HUES64 (cell line): Measurements from ENCODE around the gene MAP2K2.
"Not testable (repeated sequence)": the region's sequence is repeated elsewhere in the genome, so short reads cannot be mapped to it uniquely, and the experiment has no call there.

Source experiments
- H3K27ac ChIP-seq: 2 replicates; pipeline ENCODE4 v1.7.0; 2013; ENCODE audit warnings: low read depth, low read length, inconsistent platforms
- H3K27me3 ChIP-seq: 2 replicates; pipeline ENCODE4 v1.6.1; 2013; ENCODE audit warnings: mild to moderate bottlenecking, low read length; ENCODE audit not compliant: insufficient read depth
- H3K36me3 ChIP-seq: 2 replicates; pipeline ENCODE4 v1.6.1; 2013; ENCODE audit warnings: mild to moderate bottlenecking, low read length; ENCODE audit not compliant: insufficient read depth
- H3K4me1 ChIP-seq: 2 replicates; pipeline ENCODE4 v1.6.1; 2013; ENCODE audit warnings: mild to moderate bottlenecking, low read length, moderate library complexity; ENCODE audit not compliant: insufficient read depth
- H3K4me3 ChIP-seq: 2 replicates; pipeline ENCODE4 v1.5.1; 2013; ENCODE audit warnings: mild to moderate bottlenecking, low read length, moderate library complexity
- H3K9ac ChIP-seq: 2 replicates; pipeline ENCODE4 v1.6.1; 2013; ENCODE audit warnings: mild to moderate bottlenecking, low read depth, low read length
- H3K9me3 ChIP-seq: 2 replicates; pipeline ENCODE4 v1.6.1; 2013; ENCODE audit warnings: low read depth, low read length; ENCODE audit not compliant: insufficient read depth
- WGBS: fragments of 150-250, 120-280 bp; methylation state at CpG from one replicate; pipeline ENCODE4 v1.1.7; 2013; ENCODE audit warnings: missing lambda C conversion rate; 5-methylcytosine and 5-hydroxymethylcytosine counted together

The MAP2K2 gene

GRCh38 chr19:4127322-4127721 is 3.4 kb upstream of the MAP2K2 start:
- WGBS = 91% methylated on average over 4 of the region's 4 CpGs
- not testable (repeated sequence) for H3K9me3 ChIP-seq, H3K27ac ChIP-seq, H3K27me3 ChIP-seq, H3K4me1 ChIP-seq, H3K9ac ChIP-seq, H3K36me3 ChIP-seq, H3K4me3 ChIP-seq

GRCh38 chr19:4124638-4125037 is 716 bp upstream of the MAP2K2 start:
- H3K27me3 ChIP-seq = no peaks in the 10 kb centered on the region
- 42% methylated on average over 7 of the region's 8 CpGs for WGBS
- H3K9ac ChIP-seq = peak overlapping the region; percentile 90
- no peaks in the 10 kb centered on the region for H3K9me3 ChIP-seq
- peaks cover 9% of the 10 kb centered on the region; the same call in 1 of the 2 replicates for H3K4me1 ChIP-seq
- no peak overlapping the region for H3K27ac ChIP-seq
- peaks cover 7% of the 10 kb centered on the region for H3K36me3 ChIP-seq
- H3K4me3 ChIP-seq = peak overlapping the region; percentile 87

- Histone ChIP-seq H3K9ac (peak overlapping the region; percentile 90; the same call in 1 of the 2 replicates), H3K9me3 (no peaks in the 10 kb centered on the region), H3K36me3 (peaks cover 18% of the 10 kb centered on the region), H3K27me3 (no peaks in the 10 kb centered on the region), H3K4me3 (peak overlapping the region; percentile 87), H3K4me1 (peaks cover 9% of the 10 kb centered on the region; the same call in 1 of the 2 replicates), H3K27ac (no peak overlapping the region)
- 84% methylated on average over 5 of the region's 5 CpGs for WGBS
Observed at GRCh38 chr19:4122480-4122879, 1.4 kb downstream of the MAP2K2 start.

GRCh38 chr19:4121815-4122214 is 2.1 kb downstream of the MAP2K2 start:
- no peak overlapping the region for H3K4me3 ChIP-seq
- H3K9me3 ChIP-seq = no peaks in the 10 kb centered on the region
- no peak overlapping the region for H3K9ac ChIP-seq
- WGBS = 95% methylated on average over 4 of the region's 4 CpGs
- peaks cover 24% of the 10 kb centered on the region for H3K36me3 ChIP-seq
- H3K4me1 ChIP-seq = peaks cover 9% of the 10 kb centered on the region; the same call in 1 of the 2 replicates
- H3K27ac ChIP-seq = no peak overlapping the region
- H3K27me3 ChIP-seq = no peaks in the 10 kb centered on the region

- Histone ChIP-seq H3K4me1 (peaks cover 9% of the 10 kb centered on the region; the same call in 1 of the 2 replicates), H3K27me3 (no peaks in the 10 kb centered on the region), H3K9ac (no peak overlapping the region; the same call in 1 of the 2 replicates), H3K9me3 (no peaks in the 10 kb centered on the region), H3K27ac (no peak overlapping the region), H3K4me3 (no peak overlapping the region), H3K36me3 (peaks cover 29% of the 10 kb centered on the region)
- WGBS = 97% methylated on average over 4 of the region's 5 CpGs
Observed at GRCh38 chr19:4121273-4121612, 2.7 kb downstream of the MAP2K2 start.

GRCh38 chr19:4120559-4121272 is 3.2 kb downstream of the MAP2K2 start:
- no peaks in the 10 kb centered on the region for H3K9me3 ChIP-seq
- no peak overlapping the region; the same call in 1 of the 2 replicates for H3K9ac ChIP-seq
- H3K27ac ChIP-seq = no peak overlapping the region
- H3K36me3 ChIP-seq = peaks cover 33% of the 10 kb centered on the region
- H3K27me3 ChIP-seq = no peaks in the 10 kb centered on the region
- H3K4me1 ChIP-seq = peaks cover 9% of the 10 kb centered on the region; the same call in 1 of the 2 replicates
- WGBS = 94% methylated on average over 21 of the region's 21 CpGs
- no peak overlapping the region for H3K4me3 ChIP-seq

GRCh38 chr19:4119763-4120162 is 4.2 kb downstream of the MAP2K2 start:
- Histone ChIP-seq H3K27me3 (no peaks in the 10 kb centered on the region), H3K27ac (no peak overlapping the region), H3K9ac (no peak overlapping the region), H3K9me3 (no peaks in the 10 kb centered on the region), H3K4me1 (peaks cover 8% of the 10 kb centered on the region; the same call in 1 of the 2 replicates), H3K4me3 (no peak overlapping the region), H3K36me3 (peaks cover 42% of the 10 kb centered on the region)
- 94% methylated on average over 13 of the region's 13 CpGs for WGBS

GRCh38 chr19:4115818-4116385 is 8.0 kb downstream of the MAP2K2 start:
- Histone ChIP-seq H3K27ac (no peak overlapping the region), H3K27me3 (no peaks in the 10 kb centered on the region), H3K9me3 (no peaks in the 10 kb centered on the region), H3K4me3 (no peak overlapping the region), H3K4me1 (no peaks in the 10 kb centered on the region), H3K36me3 (peaks cover 74% of the 10 kb centered on the region), H3K9ac (no peak overlapping the region)
- 93% methylated on average over 13 of the region's 13 CpGs for WGBS

GRCh38 chr19:4115050-4115817 is 8.7 kb downstream of the MAP2K2 start:
- H3K4me1 ChIP-seq = no peaks in the 10 kb centered on the region
- H3K4me3 ChIP-seq = no peak overlapping the region
- no peak overlapping the region for H3K27ac ChIP-seq
- 91% methylated on average over 27 of the region's 27 CpGs for WGBS
- H3K36me3 ChIP-seq = peaks cover 79% of the 10 kb centered on the region
- no peak overlapping the region for H3K9ac ChIP-seq
- H3K9me3 ChIP-seq = no peaks in the 10 kb centered on the region
- no peaks in the 10 kb centered on the region for H3K27me3 ChIP-seq

- Histone ChIP-seq H3K9ac (no peak overlapping the region), H3K9me3 (no peaks in the 10 kb centered on the region), H3K4me1 (no peaks in the 10 kb centered on the region), H3K36me3 (peaks cover 81% of the 10 kb centered on the region), H3K27me3 (no peaks in the 10 kb centered on the region), H3K4me3 (no peak overlapping the region), H3K27ac (no peak overlapping the region)
- 95% methylated on average over 19 of the region's 19 CpGs for WGBS
Observed at GRCh38 chr19:4114181-4114580, 9.7 kb downstream of the MAP2K2 start.

- H3K27ac ChIP-seq = no peak overlapping the region
- no peaks in the 10 kb centered on the region for H3K9me3 ChIP-seq
- H3K27me3 ChIP-seq = no peaks in the 10 kb centered on the region
- no peak overlapping the region for H3K9ac ChIP-seq
- 94% methylated on average over 22 of the region's 22 CpGs for WGBS
- H3K36me3 ChIP-seq = peaks cover 87% of the 10 kb centered on the region
- no peak overlapping the region for H3K4me3 ChIP-seq
- H3K4me1 ChIP-seq = no peaks in the 10 kb centered on the region
Observed at GRCh38 chr19:4113398-4114088, 10.4 kb downstream of the MAP2K2 start.
